H1 (cell line): Measurements from ENCODE around the gene WBP11. TPM values are rescaled to one million over a fixed set of nuclear protein-coding genes. Genes with fewer than 3 reads are reported as not detected.

ENCODE experiments used
- CTCF ChIA-PET: fragments of 300-600 bp; sonication (Branson Sonifier 250); formaldehyde crosslinking; loops from one replicate; lab custom pipeline; 2021; ENCODE audit not compliant: partially characterized antibody; lab: Charles Lee
- POLR2A ChIA-PET: fragments of 300-600 bp; sonication (Branson Sonifier 250); formaldehyde crosslinking; loops from one replicate; lab custom pipeline; 2021; ENCODE audit warnings: inconsistent platforms; ENCODE audit not compliant: partially characterized antibody; lab: Charles Lee
- DNase-seq, 2 experiments: peaks; one replicate each; pipeline versions ENCODE4 v3.0.0 to v3.0.0-alpha.2; 2010 to 2022; ENCODE audit warnings: low spot score in 2 of 2, low read depth in 1 of 2, mixed read lengths in 1 of 2
- FAIRE-seq: peaks from 2 replicates; lab custom pipeline; 2011; peaks lifted over from hg19 to GRCh38; lab: Jason Lieb, UNC
- H2AFZ ChIP-seq: 2 replicates; pipeline ENCODE4 v1.8.1; 2012; ENCODE audit warnings: low read length, inconsistent platforms
- H2AK5ac ChIP-seq: 2 replicates; pipeline ENCODE4 v1.6.1; 2013; ENCODE audit warnings: low read depth, low read length
- H2BK120ac ChIP-seq: replicated peaks from 2 replicates; pipeline ENCODE3; 2013; ENCODE audit warnings: low read depth, low read length, inconsistent platforms
- H2BK12ac ChIP-seq: 2 replicates; pipeline ENCODE4 v1.6.1; 2013; ENCODE audit warnings: low read depth, low read length
- H2BK15ac ChIP-seq: 2 replicates; pipeline ENCODE4 v1.6.1; 2013; ENCODE audit warnings: low read length
- H2BK20ac ChIP-seq: 2 replicates; pipeline ENCODE4 v1.6.1; 2013; ENCODE audit warnings: low read length
- H2BK5ac ChIP-seq: 2 replicates; pipeline ENCODE4 v1.6.1; 2013; ENCODE audit warnings: low read depth, low read length
- H3K14ac ChIP-seq: 2 replicates; pipeline ENCODE4 v1.6.1; 2013; ENCODE audit warnings: inconsistent platforms; ENCODE audit not compliant: insufficient read length
- H3K18ac ChIP-seq: 2 replicates; pipeline ENCODE4 v1.6.1; 2013; ENCODE audit warnings: low read length; ENCODE audit errors: extremely low read depth
- H3K23ac ChIP-seq: 2 replicates; pipeline ENCODE4 v1.6.1; 2013; ENCODE audit warnings: inconsistent platforms; ENCODE audit not compliant: insufficient read length
- H3K23me2 ChIP-seq: 2 replicates; pipeline ENCODE4 v1.6.1; 2013; ENCODE audit warnings: low read depth, low read length
- H3K27ac ChIP-seq: 2 replicates; pipeline ENCODE4 v1.6.1; 2011; ENCODE audit warnings: low read depth, low read length, inconsistent platforms
- H3K27me3 ChIP-seq, 4 experiments: replicated peaks in 1 of 4; 1 replicate in 1 of 4; 2 replicates in 3 of 4; pipeline versions ENCODE4 v1.6.1 to v1.8.1; 2011 to 2013; ENCODE audit warnings: low read length in 3 of 4, mild to moderate bottlenecking in 3 of 4, inconsistent platforms in 2 of 4, mixed read lengths in 2 of 4, moderate library complexity in 1 of 4; ENCODE audit not compliant: control insufficient read depth in 3 of 4, insufficient read depth in 3 of 4; ENCODE audit errors: extremely low read depth in 1 of 4
- H3K36me3 ChIP-seq, 4 experiments: 2 replicates each; pipeline versions ENCODE4 v1.6.1 to v1.8.1; 2011 to 2013; ENCODE audit warnings: mild to moderate bottlenecking in 4 of 4, low read length in 3 of 4, moderate library complexity in 2 of 4, control low read depth in 1 of 4, inconsistent platforms in 1 of 4; ENCODE audit not compliant: insufficient read depth in 4 of 4, control insufficient read depth in 2 of 4
- H3K4ac ChIP-seq: replicated peaks from 2 replicates; pipeline ENCODE3; 2013; ENCODE audit warnings: low read length, low read depth, mixed read lengths, inconsistent platforms; ENCODE audit not compliant: insufficient read length
- H3K4me1 ChIP-seq, 4 experiments: replicated peaks in 1 of 4; 1 replicate in 1 of 4; 2 replicates in 3 of 4; pipeline versions ENCODE4 v1.6.1 to v1.8.1; 2011 to 2013; ENCODE audit warnings: low read length in 3 of 4, inconsistent platforms in 2 of 4, mixed read lengths in 1 of 4; ENCODE audit not compliant: insufficient read depth in 4 of 4, control insufficient read depth in 3 of 4
- H3K4me2 ChIP-seq, 2 experiments: 2 replicates each; pipeline versions ENCODE4 v1.6.1 to v1.8.1; 2011 to 2013; ENCODE audit warnings: low read depth in 2 of 2, low read length in 2 of 2, control low read depth in 1 of 2, inconsistent platforms in 1 of 2, mild to moderate bottlenecking in 1 of 2; ENCODE audit not compliant: insufficient read depth in 1 of 2
- H3K4me3 ChIP-seq, 4 experiments: fragments of 200-600, 300-600 bp in 1 of 4; sonication (generic), shearing (Covaris generic), sonication (Bioruptor Twin) in 1 of 4; 2 replicates each; pipeline versions ENCODE4 v1.5.1 to v1.8.1; 2011 to 2016; ENCODE audit warnings: low read length in 4 of 4, low read depth in 3 of 4, control low read depth in 2 of 4, inconsistent platforms in 2 of 4, mild to moderate bottlenecking in 2 of 4, mixed read lengths in 1 of 4, moderate library complexity in 1 of 4; ENCODE audit not compliant: insufficient read depth in 2 of 4; ENCODE audit errors: extremely low read depth in 1 of 4
- H3K56ac ChIP-seq: replicated peaks from 2 replicates; pipeline ENCODE3; 2013; ENCODE audit warnings: low read depth, mild to moderate bottlenecking, mixed read lengths, low read length, inconsistent platforms; ENCODE audit not compliant: insufficient read length
- H3K79me1 ChIP-seq: 2 replicates; pipeline ENCODE4 v1.6.1; 2013; ENCODE audit warnings: low read depth, low read length, control low read depth
- H3K79me2 ChIP-seq, 2 experiments: 2 replicates each; pipeline versions ENCODE4 v1.6.1 to v1.8.1; 2012 to 2013; ENCODE audit warnings: low read length in 2 of 2, mild to moderate bottlenecking in 2 of 2, inconsistent platforms in 1 of 2; ENCODE audit not compliant: insufficient read depth in 2 of 2, control insufficient read depth in 1 of 2
- H3K9ac ChIP-seq, 4 experiments: replicated peaks in 1 of 4; 1 replicate in 1 of 4; 2 replicates in 3 of 4; pipeline versions ENCODE4 v1.6.1 to v1.8.1; 2011 to 2013; ENCODE audit warnings: low read depth in 3 of 4, low read length in 3 of 4, control low read depth in 2 of 4, mild to moderate bottlenecking in 2 of 4, moderate library complexity in 2 of 4, inconsistent platforms in 1 of 4; ENCODE audit errors: extremely low read depth in 1 of 4
- H3K9me3 ChIP-seq, 2 experiments: 2 replicates each; pipeline versions ENCODE4 v1.6.1 to v1.8.1; 2012 to 2013; ENCODE audit warnings: mild to moderate bottlenecking in 2 of 2, moderate library complexity in 2 of 2, control low read depth in 1 of 2, inconsistent platforms in 1 of 2, low read depth in 1 of 2, low read length in 1 of 2, mixed read lengths in 1 of 2; ENCODE audit not compliant: insufficient read depth in 2 of 2
- H4K20me1 ChIP-seq, 2 experiments: replicated peaks in 1 of 2; 2 replicates each; pipeline versions ENCODE3 to v1.8.1; 2011 to 2013; ENCODE audit warnings: inconsistent platforms in 2 of 2, low read length in 2 of 2, mild to moderate bottlenecking in 1 of 2; ENCODE audit not compliant: insufficient read depth in 2 of 2, control insufficient read depth in 1 of 2
- H4K5ac ChIP-seq: 2 replicates; pipeline ENCODE4 v1.6.1; 2013; ENCODE audit warnings: low read length, low read depth, mixed read lengths, inconsistent platforms; ENCODE audit not compliant: insufficient read length
- H4K8ac ChIP-seq: 2 replicates; pipeline ENCODE4 v1.8.0; 2013; ENCODE audit warnings: mild to moderate bottlenecking, moderate library complexity, low read length, inconsistent platforms; ENCODE audit not compliant: insufficient read depth; ENCODE audit errors: extremely low read depth
- H4K91ac ChIP-seq: replicated peaks from 2 replicates; pipeline ENCODE3; 2013; ENCODE audit warnings: low read length, mixed read lengths, inconsistent platforms; ENCODE audit not compliant: insufficient read length
- ATF2 ChIP-seq: IDR thresholded peaks from 2 replicates; pipeline ENCODE4 v1.6.1; 2012; ENCODE audit warnings: low read length, inconsistent platforms
- CTCF ChIP-seq, 3 experiments: IDR thresholded peaks; 1 replicate in 2 of 3; 2 replicates in 1 of 3; pipeline versions ENCODE4 v1.5.1 to v1.6.1; 2011; ENCODE audit warnings: low read length in 3 of 3, mild to moderate bottlenecking in 3 of 3, inconsistent platforms in 2 of 3, low read depth in 1 of 3, moderate library complexity in 1 of 3; ENCODE audit not compliant: insufficient read depth in 1 of 3; ENCODE audit errors: control extremely low read depth in 1 of 3
- HDAC2 ChIP-seq, 2 experiments: fragments of 300-600 bp in 1 of 2; sonication (generic) in 1 of 2; IDR thresholded peaks; 2 replicates each; pipeline ENCODE4 v1.6.1; 2011 to 2012; ENCODE audit warnings: low read depth in 2 of 2, low read length in 2 of 2, mild to moderate bottlenecking in 2 of 2, moderate library complexity in 2 of 2, borderline replicate concordance in 1 of 2, inconsistent platforms in 1 of 2
- RBBP5 ChIP-seq: IDR thresholded peaks from 2 replicates; pipeline ENCODE4 v1.7.1; 2012; ENCODE audit warnings: low read depth, mild to moderate bottlenecking, inconsistent platforms, low read length, moderate library complexity, borderline replicate concordance
- polyA plus RNA-seq, 7 experiments: library from polyadenylated mRNA; depleted of rRNA in 3 of 7; stranded (reverse) in 5 of 7; unstranded in 2 of 7; fragments of >200 nt in 5 of 7; fragments of 200-250 nt in 2 of 7; gene quantifications; 1 replicate in 5 of 7; 2 replicates in 1 of 7; 4 replicates in 1 of 7; pipeline versions ENCODE4 v1.2.1 to v1.2.3, GENCODE V29; 2011 to 2013; ENCODE audit warnings: missing spikeins in 2 of 7, mixed read lengths in 2 of 7
- total RNA-seq: library from RNA; stranded (reverse); fragmentation: NEBNext Ultra II Directional; extraction: Animal tissue kit (Norgen Biotek cat#: 25700); gene quantifications from 2 replicates; pipeline ENCODE4 v1.2.1, GENCODE V29; 2021

The WBP11 gene
- total and polyA plus RNA-seq, 2 of the 8 experiments (the other 6 are each of a cell fraction or from before 2014, with no cell fraction given) = 22.1 to 134 TPM

DNA sequence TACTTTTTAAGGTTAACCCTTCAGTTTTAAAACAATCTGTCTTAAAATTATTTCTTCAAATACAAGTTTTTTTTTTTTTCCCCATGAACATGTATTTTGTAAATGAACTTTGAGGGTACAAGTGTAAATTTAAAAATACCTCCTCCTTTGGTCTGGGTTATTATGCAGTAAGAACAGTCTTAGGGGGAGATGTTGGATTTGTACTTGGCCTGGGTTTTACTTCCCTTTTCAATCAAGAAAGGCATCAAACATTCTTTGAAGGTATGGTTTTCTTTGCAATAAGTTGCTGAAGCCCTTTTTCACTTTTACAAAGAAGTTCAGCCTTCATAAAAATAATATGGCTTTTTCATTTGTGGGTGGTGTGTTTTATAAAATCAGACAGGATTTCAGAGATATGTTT lies 20.5 kb downstream of the WBP11 start:
- Histone ChIP-seq H3K4me1 (no peaks in the 10 kb centered on the region), H3K79me2 (no peaks in the 10 kb centered on the region), H3K56ac (no peak overlapping the region), H2BK5ac (no peak overlapping the region), H3K18ac (no peak overlapping the region), H3K4me2 (no peak overlapping the region), H3K14ac (no peak overlapping the region), H4K91ac (no peak overlapping the region), H4K8ac (no peak overlapping the region), H3K23me2 (no peaks in the 10 kb centered on the region), H3K36me3 (peaks cover 4 to 32% (median 8%) of the 10 kb centered on the region in 4 experiments; a peak in 7 of 8 replicates), H2BK20ac (no peak overlapping the region), H2AK5ac (no peak overlapping the region), H3K27ac (no peak overlapping the region), H3K79me1 (no peaks in the 10 kb centered on the region), H2AFZ (no peak overlapping the region), H3K4ac (no peak overlapping the region), H2BK120ac (no peak overlapping the region), H3K27me3 (no peaks in the 10 kb centered on the region), H3K4me3 (no peak overlapping the region), H2BK12ac (no peak overlapping the region), H4K20me1 (no peaks in the 10 kb centered on the region), H3K23ac (no peak overlapping the region), H3K9ac (no peak overlapping the region), H3K9me3 (no peaks in the 10 kb centered on the region), H4K5ac (no peak overlapping the region), H2BK15ac (no peak overlapping the region)
- POLR2A ChIA-PET = interaction anchor here (0.9 to 9.9 kb wide), 2 partner anchors 11 to 84 kb away, joined by 4 to 136 read pairs; a partner anchor contains a TSS
- DNase-seq = no peak
- CTCF ChIA-PET = interaction anchor here (1.3 to 3.6 kb wide), 4 partner anchors 8 to 616 kb away, joined by 4 to 24 read pairs (median 10); a partner anchor contains a TSS
- no peak for FAIRE-seq
- no peak for TF ChIP-seq RBBP5
- TF ChIP-seq ATF2 = no peak
- no peak for TF ChIP-seq CTCF (IDR thresholded peaks at IDR 0.05; ENCODE audit: control extremely low read depth in 1 of 3, insufficient read depth in 1 of 3, low read depth in 1 of 3, low read length in 3 of 3)
- TF ChIP-seq HDAC2 (IDR thresholded peaks at IDR 0.05; ENCODE audit: borderline replicate concordance in 1 of 2, low read depth in 2 of 2, low read length in 2 of 2) = no peak
